ENCODE data around the gene FCSK.
"Not testable (repeated sequence)": the region's sequence is repeated elsewhere in the genome, so short reads cannot be mapped to it uniquely, and the experiment has no call there.

FCSK gene

DNA sequence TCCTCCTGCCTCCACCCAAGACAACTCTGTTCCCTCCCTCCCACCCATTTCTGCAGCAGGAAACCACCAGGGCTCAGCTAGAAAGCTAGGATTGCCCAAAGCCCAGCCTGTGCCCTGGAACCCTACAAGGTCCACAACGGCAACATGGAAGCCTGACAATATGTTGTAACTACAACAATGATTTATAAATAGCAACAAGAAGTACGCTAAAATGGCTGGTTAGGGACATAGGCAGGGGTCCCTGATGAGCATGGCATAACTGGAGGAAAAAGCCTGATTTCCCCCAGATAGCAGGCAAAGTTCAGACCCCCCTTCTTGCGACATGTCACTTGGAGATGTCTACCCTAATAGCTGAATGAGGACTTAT, 22.1 kb upstream of the FCSK start:
- no peak for DNase-seq (ENCODE audit: low read depth in 2 of 2)

DNA sequence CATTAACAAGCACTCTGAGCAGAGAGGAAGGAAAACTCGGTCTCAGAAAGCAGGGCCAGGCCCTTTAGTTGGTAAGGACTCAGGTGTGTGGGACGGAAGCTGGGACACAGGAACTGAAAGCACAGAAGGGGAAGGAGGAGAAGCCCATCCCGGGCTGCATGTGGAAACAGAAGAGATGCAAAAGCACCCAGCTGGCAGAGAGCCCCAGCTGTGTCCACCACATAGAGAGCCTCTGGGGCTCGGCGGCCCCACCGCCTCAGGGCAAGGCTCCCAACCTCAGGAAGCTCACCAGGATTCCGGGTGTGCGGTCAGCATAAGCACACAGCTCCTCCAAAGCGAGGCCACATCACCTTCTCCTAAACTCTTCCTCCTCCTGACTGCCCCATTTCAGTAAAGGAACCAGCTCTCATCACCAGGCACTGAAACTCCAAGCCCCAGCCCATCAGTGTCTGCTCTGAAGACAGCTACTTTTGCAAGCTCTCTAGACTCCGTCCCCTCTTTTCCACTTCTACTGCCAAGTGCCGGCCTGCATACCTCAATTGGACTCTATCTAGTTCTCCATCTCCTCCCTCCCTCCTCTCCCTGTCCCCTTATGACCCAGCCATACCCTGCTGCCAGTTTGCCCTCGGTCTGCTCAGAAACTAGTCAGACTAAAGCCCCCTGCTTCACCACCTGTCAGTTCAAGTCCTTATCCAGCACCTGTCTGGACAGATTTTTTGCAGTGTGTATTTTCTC, 21.5 kb upstream of the FCSK start:
- DNase-seq (ENCODE audit: low read depth in 2 of 2): no peak

DNA sequence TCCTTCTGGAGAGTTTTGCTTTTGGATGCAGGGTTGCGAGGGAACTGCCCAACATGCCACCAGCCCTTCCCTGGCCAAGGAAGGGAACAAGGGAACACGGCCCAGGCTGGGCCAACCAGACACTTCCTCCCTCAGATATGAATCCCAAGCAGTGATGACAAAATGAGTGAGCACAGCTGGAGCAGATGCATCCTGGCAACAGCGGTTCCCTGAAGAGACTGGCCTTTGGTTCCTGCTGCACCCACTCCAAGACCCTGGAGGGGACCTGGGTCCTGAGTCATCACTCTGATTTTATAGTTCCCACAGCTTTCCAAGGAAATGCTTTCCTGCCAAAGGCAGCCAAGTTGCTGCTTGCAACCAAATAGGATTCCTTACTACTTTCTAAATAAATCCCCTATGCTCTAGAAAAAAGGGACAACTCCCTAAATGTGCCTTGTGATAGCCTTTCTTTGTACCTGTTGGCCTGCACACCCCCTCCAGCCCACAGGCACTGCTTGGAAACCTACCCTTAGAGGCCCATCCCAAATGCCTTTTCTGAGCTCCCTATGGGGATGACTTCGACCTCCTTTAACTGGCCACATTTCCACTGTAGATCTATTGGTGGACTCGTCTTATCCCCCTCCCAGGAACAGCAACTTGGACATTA, 20.8 kb upstream of the FCSK start:
- DNase-seq (ENCODE audit: low read depth in 2 of 2): no peak

DNA sequence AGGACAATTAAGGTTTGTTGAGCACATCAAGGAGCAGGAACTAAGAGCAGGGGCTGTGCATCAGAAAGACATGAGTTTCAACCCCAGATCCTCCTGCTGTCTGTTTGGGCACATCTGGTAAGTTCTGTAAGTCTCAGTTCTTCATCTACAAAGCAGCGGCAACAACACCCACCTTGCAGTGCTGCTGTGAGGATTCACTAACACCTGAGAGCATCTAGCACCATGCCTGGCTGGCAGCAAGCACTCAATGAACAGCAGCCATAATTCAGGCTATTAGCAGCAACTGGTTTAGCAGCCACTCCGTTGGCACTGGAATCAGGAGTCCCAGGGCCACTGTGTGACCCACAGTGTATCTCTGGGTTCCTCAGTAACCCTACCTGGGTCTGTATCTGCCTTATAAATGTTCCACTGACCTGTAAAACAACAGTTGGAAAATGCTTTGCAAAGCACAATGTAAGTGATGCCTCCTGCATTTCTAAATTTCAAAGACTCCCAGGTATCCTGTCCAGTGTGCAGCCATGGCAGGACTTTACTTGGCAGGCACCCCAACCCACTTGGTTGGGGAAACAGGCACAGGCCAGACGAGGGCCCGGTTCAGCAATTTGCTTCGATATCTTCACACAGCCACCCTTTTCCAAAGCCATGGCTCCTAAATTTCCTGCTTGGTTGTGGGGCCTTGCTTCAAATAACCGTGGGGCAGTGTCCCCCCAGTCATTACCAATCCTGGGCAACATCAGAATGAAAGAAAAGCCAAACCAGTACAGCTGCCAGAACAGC, 19.7 kb upstream of the FCSK start:
- DNase-seq (ENCODE audit: low read depth in 2 of 2): no peak

DNA sequence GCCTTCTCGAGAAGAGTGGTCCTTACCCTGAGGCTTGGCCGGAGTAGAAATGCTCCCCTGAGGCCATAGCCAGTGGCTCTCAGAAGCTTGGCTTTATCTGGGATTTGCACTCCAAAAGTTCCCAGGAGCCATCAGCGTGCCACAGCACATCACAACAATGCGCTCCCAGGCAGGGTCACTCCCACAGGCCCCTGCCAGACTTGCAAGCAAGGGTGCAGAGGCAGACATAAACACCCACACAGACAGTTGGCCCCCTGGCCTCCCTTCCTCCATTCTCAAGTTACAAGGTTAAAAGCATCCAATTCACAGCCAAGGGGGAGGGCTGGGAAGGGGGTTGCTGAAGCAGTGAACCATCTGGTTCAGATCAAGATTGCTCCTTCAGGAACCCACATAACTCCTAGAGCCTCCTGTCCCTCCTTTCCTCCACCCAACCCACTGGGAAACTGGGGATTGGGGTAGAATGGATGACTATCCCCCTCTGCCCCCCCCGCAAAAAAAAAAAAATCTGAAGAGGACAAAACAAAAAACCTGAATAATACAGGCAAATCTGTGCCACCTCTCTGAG, 17.3 kb upstream of the FCSK start:
- DNase-seq (ENCODE audit: low read depth in 2 of 2): no peak

DNA sequence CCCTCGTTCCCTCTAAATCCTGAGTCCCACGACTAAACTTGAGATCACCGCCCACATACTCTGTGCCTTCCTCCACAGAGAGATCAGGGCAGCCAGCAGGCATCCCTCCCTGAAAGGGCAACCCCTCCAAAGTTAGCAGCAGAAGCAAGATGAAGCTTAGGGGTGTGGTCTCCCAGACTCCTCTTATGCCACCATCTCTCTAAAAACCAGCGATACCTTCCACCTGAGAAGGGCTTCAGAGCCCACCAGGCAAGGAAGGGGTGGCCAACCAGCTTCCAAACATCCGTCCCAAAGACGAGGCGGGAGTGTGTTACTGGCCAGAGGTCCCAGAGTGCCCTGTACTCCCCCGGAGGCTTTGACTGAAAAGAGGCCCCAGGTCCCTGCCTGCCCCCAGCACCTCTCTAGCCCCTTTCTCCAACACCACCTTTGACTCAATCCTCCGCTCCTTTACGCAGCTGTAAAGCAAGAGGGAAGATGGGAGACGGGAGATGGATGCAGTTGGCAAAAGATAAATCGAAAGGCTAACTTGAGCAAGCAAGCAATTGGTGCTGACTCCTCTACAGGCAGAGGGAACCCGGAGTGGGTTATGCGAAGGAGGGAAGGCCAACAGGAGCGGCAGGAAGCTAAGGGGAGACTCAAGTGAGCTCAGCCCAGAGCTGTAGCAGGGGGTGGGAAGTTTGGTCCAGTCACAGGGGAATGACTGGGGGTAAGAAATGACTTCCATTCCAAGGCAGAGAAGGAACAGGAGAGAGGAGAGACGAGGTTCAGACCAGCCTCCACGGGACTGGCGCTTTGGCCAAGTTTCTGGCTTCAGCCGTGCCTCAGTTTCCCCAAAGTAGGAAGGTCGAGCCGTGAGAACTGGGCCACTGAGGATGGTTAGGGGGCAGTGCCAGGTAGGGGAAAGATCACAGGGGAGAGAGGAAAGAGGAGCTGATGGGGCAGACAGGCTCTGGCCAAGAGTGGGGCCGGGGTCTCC, 16.5 kb upstream of the FCSK start:
- DNase-seq (ENCODE audit: low read depth in 2 of 2): no peak

DNA sequence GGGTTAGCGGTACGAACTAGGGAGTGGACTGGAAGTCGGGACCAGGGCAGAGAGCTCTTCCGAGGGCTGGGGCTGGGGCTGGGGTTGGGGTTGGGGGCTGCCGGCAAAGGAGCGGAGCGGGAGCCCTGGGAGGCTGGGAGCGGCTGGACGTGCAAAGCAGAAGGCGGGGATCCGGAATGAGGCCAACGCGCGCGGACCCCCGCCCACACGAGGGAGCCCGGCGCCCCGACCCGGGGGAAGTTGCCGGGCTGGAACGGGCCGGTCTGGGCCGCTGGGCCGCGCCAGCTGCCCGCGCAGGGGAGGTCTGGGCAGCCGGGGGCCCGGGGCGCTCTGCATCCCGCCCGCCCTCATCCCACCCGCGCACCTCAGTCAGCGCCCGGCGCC, 15.8 kb upstream of the FCSK start:
- DNase-seq (ENCODE audit: low read depth in 2 of 2): no peak

DNA sequence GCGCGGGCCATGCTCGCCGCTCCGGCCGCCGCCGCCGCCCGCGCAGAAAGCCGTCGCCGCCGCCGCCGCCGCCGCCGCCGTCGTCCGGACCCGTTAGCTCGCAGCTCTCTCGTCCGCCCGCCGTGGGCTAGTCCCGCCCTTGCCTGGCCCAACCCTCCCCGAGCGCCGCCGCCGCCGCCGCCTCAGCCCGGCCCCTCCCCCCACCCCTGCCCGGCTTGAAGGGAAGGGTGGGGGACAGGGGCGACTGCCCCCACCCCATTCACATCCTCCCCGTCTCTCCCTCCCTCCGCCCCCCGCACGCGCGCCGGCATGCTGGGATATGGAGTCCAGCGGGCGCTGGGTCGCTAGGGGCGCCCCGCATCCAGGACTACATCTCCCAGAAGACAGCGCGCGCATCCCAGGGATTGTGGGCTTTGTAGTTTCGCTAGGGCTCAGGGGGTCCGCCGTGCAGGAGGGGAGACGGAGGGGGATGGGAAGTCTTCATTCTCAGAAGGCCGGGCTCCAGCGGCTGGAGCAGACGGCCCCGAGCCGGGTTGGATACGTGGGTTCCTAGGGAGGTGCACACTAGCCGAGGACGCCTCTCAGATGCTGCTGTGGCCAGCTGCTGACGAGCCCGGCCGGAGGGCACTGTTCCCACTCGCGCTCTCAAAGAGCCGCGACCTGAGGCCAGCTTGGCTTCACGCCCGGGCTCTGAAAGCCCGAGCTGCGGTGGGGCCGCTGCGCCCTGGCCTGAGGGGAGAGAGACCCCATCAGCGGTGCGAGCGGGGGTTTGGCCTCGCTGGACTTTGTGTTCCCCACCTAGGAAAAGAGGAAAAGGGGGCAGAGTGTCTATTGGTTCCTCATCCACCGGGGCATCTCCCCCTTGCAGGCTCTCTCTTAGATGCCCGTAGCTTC, 15.2 kb upstream of the FCSK start, which contains the start of gene ST3GAL2:
TSS of gene ST3GAL2 (minus strand) at position 132 of the 894 bp plus-strand sequence. CDS start 40,570 bp downstream, outside the sequence.
- peak; percentile 90 to 93 for DNase-seq (ENCODE audit: low read depth in 2 of 2)

DNA sequence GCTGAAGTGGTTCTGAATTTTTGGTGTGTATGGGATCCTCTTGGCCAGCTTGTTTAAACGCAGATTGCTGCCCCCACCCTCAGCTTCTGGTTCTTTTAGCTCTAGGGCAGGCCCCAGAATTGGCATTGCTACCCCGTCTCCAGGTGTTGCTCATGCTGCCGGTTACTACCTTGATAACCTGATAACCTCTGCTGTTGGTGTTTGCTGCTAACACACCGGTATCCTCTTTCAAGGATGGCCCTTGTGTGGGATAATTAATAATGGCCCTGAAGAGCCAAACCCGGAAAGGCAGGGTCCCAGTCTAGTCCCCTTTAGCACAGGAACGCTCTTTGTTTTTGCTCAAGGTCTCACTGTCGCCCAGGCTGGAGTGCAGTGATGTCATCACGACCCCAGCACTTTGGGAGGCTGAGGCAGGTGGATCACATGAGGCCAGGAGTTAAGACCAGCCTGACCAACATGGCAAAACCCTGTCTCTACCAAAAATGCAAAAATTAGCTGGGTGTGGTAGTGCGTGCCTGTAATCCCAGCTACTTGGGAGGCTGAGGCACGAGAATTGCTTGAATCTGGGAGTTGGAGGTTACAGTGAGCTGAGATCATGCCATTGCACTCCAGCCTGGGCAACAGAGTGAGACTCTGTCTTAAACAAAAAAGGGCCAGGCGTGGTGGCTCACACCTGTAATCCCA, 14.2 kb upstream of the FCSK start:
- no peak for DNase-seq (ENCODE audit: low read depth in 2 of 2)

DNA sequence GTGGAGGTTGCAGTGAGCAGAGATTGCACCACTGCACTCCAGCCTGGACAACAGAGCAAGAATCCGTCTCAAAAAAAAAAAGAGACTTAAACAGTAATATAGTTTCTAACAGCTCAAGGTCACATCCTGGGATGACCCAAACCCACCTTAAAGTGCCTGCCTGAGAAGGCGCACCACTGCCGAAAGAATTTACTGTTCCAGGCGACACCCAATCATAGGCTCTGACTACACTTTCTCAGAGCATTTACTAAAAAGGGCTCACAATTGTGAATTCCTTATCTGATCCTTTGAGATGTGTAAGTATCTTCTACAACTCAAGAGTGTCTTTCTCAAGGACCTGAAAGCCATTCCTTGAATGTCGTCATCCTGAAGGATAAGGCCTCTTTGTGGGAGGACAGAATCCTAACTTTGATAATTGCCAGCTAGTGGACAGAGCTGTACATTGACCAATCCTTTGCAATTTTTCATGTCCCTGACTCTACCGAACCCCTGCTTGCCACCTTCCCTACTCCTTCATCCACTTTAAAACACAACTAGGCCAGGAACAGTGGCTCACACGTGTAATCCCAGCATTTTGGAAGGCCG, 12.9 kb upstream of the FCSK start:
- DNase-seq (ENCODE audit: low read depth in 2 of 2): no peak

DNA sequence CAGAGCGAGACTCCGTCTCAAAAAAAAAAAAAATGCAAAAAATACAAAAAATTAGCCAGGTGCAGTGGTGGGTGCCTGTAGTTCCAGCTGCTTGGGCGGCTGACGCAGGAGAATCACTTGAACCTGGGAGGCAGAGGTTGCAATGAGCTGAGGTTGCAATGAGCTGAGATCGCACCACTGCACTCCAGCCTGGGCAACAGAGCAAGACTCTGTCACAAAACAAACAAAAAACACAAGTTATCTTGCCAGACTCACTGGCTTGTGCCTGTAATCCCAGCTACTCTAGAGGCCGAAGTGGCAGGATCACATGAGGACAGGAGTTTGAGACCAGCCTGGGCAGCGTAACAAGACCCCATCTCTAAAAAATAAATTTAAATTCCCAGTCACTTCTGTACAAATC, 12.1 kb upstream of the FCSK start:
- no peak for DNase-seq (ENCODE audit: low read depth in 2 of 2)

DNA sequence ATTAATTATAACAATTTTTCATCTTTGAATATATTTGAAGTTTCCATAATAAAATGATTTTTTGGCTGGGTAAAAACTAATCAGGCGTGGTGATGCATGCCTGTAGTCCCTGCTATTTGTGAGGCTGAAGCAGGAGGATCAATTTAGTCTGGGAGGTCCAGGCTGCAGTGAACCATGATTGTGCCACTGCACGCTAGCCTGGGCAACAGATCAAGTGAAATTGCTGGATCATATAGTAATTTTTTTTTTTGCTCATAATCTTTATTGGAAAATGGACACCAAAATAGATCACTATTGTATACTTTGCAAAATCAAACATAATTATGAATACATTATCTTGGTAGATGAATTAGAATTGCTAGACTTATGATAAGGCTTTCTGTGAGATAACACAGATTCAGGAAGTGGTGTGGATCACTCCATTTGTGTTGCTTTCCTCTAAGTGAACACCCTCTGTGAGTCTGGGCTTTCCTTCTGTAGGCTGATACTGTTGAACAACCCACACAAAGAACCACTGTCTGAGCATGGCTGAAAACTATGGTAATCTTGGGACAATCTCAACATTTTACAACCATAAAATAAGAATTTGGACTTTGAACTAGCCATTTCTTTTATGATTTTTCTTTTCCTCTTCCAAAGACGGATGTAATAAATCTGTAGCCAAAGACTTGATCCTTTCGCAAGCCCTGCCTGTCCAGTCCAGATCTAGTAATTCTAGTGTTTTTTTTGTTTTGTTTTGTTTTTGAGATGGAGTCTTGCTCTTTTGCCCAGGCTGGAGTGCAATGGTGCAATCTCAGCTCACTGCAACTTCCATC, 9.9 kb upstream of the FCSK start:
- no peak for DNase-seq (ENCODE audit: low read depth in 2 of 2)

DNA sequence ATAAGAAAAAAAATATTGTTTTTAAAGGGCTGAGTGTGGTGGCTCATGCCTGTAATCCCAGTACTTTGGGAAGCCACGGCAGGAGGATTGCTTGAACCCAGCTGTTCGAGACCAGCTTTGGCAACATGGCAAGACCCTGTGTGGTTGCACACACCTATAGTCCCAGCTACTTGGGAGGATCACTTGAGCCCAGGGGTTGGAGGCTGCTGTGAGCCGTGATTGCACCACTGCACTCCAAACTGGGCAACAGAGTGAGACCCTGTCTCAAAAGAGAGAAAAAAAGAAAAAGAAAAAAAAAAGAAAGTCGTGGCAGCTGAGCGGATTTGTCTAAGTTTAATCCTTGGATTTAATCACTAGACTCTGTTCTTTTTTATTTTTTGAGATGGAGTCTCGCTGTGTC, 6.3 kb upstream of the FCSK start:
- DNase-seq (ENCODE audit: low read depth in 2 of 2): no peak

DNA sequence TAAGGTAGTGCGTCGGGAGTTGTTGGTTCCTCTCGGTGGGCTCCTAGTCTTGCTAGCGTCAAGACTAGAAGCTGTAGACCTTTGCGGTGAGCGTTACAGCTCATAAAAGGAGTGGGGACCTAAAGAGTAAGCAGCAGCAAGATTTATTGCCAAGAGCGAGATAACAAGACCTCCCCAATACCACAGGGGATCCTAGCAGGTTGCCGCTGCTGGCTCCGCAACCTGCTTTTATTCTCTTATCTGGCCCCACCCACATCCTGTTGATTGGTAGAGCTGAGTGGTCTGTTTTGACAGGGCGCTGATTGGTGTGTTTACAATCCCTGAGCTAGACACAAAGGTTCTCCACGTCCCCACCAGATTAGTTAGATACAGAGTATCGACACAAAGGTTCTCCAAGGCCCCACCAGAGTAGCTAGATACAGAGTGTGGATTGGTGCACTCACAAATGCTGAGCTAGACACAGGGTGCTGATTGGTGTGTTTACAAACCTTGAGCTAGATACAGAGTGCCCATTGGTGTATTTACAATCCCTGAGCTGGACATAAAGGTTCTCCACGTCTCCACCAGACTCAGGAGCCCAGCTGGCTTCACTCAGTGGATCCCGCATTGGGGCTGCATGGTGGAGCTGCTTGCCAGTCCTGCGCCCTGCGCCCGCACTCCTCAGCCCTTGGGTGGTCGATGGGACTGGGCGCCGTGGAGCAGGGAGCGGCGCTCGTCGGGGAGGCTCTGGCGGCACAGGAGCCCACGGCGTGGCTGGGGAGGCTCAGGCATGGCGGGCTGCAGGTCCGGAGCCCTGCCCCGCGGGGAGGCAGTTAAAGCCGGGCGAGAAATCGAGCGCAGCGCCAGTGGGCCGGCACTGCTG, 4.0 kb upstream of the FCSK start:
- DNase-seq (ENCODE audit: low read depth in 2 of 2): not testable (repeated sequence)

DNA sequence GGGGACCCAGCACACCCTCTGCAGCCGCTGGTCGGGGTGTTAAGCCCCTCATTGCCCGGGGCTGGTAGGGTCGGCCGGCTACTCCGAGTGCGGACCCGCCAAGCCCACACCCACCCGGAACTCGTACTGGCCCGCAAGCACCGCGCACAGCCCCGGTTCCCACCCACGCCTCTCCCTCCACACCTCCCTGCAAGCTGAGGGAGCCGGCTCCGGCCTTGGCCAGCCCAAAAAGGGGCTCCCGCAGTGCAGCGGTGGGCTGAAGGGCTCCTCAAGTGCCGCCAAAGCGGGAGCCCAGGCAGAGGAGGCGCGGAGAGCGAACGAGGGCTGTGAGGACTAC, 3.4 kb upstream of the FCSK start:
- not testable (repeated sequence) for DNase-seq (ENCODE audit: low read depth in 2 of 2)

DNA sequence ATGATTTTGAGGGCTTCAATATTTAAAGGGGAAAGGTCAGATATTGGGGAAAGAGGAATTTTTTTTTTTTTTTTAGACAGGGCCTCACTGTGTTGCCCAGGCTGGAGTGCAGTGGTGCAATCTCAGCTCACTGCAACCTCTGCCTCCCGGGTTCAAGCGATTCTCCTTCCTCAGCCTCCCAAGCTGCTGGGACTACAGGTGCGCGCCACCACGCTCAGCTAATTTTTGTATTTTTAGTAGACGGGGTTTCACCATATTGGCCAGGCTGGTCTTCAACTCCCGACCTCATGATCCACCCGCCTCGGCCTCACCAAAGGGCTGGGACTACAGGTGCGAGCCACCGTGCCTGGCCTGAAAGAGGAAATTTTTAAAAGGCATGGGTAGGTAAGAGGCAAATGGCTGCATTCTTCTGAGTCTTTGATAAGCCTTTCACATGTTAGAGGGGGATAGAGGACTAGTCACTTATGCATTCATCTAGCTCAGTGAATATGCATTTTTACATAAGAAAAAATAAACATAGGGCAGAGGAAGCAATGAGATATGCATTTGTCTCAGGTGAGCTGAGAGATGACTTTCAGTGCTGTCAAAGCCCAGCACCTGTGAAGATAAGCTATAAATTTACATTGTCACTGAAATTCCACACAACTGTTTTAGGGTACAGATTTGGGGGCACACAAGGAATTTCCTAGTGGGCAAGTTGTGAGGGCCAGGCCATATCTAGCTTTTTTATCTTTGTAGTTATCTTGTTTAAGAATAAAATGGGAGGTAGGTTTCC, 1.1 kb upstream of the FCSK start:
- DNase-seq (ENCODE audit: low read depth in 2 of 2): no peak

DNA sequence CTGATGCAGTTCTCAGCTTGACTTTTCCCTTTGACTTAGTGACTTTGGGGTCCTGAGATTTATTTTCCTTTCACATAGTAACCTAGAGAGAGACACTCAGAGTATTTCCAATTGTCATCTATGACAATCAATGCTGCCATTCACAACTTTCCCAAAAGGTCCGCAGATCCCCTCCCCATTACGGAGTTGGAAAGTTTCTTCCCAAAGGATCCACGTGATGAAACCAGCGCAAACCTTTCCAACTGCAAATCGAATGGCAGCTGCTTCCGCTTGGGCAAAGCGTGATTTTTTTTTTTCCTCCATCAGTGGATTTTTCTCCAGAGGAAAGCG, 538 bp upstream of the FCSK start:
- no peak for DNase-seq (ENCODE audit: low read depth in 2 of 2)

Data from stimulated activated CD8-positive, alpha-beta memory T cell treated with anti-CD3 and anti-CD28 coated beads, Interleukin-7, amount 100 ng/mL, for 4 hours (primary cell).